Ovary (tissue), 3 donors: ENCODE results near the gene SPPL2C.

Experiments
- EP300 ChIP-seq: sonication (generic); formaldehyde crosslinking; IDR thresholded peaks from one replicate; pipeline ENCODE4 v1.6.1; 2017; ENCODE audit warnings: antibody characterized with exemption
- POLR2A ChIP-seq: fragments of 450-650 bp; IDR thresholded peaks from one replicate; pipeline ENCODE4 v1.6.1; 2017; ENCODE audit warnings: antibody characterized with exemption, mild to moderate bottlenecking, moderate library complexity
- TF ChIP-seq, protein P1 (sequence below), 3 donors: fragments of 450-650 bp in 2 of 3; fragments of 200-600 bp in 1 of 3; IDR thresholded peaks; one replicate each; pipeline versions ENCODE4 v1.5.1 to v1.8.0; 2016 to 2022; ENCODE audit warnings: antibody characterized with exemption in 3 of 3, mild to moderate bottlenecking in 1 of 3
- donor health status: DM: no; HTN: no; CAD: no.

DNA sequence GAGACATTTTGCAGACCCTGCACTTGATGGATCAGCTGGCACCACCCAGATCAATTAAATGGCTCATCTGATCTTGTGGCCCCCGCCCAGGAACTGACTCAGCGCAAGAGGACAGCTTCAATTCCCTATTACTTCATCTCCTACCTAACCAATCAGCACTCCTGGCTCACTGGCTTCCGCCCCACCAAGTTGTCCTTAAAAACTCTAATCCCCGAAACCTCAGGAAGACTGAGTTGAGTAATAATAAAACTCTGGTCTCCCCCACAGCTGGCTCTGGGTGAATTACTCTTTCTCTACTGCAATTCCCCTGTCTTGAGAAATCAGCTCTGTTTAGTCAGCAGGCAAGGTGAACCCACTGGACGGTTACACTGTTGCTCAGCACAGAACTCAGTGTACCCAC is 23.6 kb downstream of the SPPL2C start:
- TF ChIP-seq, protein P1, sequence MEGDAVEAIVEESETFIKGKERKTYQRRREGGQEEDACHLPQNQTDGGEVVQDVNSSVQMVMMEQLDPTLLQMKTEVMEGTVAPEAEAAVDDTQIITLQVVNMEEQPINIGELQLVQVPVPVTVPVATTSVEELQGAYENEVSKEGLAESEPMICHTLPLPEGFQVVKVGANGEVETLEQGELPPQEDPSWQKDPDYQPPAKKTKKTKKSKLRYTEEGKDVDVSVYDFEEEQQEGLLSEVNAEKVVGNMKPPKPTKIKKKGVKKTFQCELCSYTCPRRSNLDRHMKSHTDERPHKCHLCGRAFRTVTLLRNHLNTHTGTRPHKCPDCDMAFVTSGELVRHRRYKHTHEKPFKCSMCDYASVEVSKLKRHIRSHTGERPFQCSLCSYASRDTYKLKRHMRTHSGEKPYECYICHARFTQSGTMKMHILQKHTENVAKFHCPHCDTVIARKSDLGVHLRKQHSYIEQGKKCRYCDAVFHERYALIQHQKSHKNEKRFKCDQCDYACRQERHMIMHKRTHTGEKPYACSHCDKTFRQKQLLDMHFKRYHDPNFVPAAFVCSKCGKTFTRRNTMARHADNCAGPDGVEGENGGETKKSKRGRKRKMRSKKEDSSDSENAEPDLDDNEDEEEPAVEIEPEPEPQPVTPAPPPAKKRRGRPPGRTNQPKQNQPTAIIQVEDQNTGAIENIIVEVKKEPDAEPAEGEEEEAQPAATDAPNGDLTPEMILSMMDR (IDR thresholded peaks at IDR 0.05) = no peak
- TF ChIP-seq POLR2A = no peak
- TF ChIP-seq EP300 = no peak
